Measurements from ENCODE around the gene N4BP2L1.
"Not testable (repeated sequence)": the region's sequence is repeated elsewhere in the genome, so short reads cannot be mapped to it uniquely, and the experiment has no call there.

Gene N4BP2L1

GRCh38 chr13:32384702-32385101, 43.2 kb downstream of the N4BP2L1 start:
- DNase-seq = no peak

GRCh38 chr13:32383836-32384618, 43.9 kb downstream of the N4BP2L1 start:
- DNase-seq = no peak

- DNase-seq = no peak
Measured at GRCh38 chr13:32381539-32381938, 46.4 kb downstream of the N4BP2L1 start.

GRCh38 chr13:32378012-32378411, 49.9 kb downstream of the N4BP2L1 start:
- no peak for DNase-seq

- no peak for DNase-seq
Measured at GRCh38 chr13:32376642-32377415, 51.1 kb downstream of the N4BP2L1 start.

GRCh38 chr13:32370805-32371204, 57.1 kb downstream of the N4BP2L1 start:
- DNase-seq = no peak

- no peak for DNase-seq
Measured at GRCh38 chr13:32362574-32362973, 65.4 kb downstream of the N4BP2L1 start.

GRCh38 chr13:32355935-32356334, 72.0 kb downstream of the N4BP2L1 start:
- not testable (repeated sequence) for DNase-seq

GRCh38 chr13:32354040-32354439, 73.9 kb downstream of the N4BP2L1 start:
- no peak for DNase-seq

- DNase-seq = not testable (repeated sequence)
Measured at GRCh38 chr13:32350839-32351441, 77.0 kb downstream of the N4BP2L1 start.

All from NCI-H1930 (cell line).